GM21390 (cell line): ENCODE results near the gene SLC45A1.

ENCODE experiments used
- ATAC-seq: cut with Tn5 transposase; IDR thresholded peaks from one replicate; pipeline ENCODE4 v1.9.1; 2021; ENCODE audit not compliant: unreplicated experiment

SLC45A1 gene

DNA sequence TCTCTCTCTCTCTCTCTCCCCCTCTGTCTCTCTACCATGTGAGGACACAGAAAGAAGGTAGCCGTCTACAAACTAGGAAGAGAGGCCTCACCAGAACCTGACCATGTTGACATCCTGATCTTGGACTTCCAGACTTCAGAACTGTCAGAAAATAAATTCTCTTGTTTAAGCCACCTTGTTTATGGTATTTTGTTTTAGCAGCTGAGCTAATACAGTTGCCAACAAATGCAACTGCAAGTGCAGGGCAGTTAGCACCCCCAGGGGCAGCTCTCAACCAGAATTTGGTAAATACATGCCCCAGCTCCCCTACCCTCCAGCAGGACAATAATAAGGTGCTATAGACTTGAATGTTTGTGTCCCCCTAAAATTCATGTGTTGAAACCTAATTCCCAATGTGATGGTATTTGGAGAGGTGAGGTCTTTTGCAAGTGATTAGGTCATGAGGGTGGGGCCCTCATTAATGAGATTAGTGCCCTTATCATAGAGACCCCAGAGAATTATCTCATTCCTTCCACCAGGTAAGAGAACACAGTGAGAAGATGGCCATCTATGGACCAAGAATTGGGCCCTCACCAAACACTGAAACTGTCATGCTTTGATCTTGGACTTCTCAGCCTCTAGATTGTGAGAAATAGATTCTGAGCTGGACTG is 6.7 kb upstream of the SLC45A1 start:
- no peak for ATAC-seq

DNA sequence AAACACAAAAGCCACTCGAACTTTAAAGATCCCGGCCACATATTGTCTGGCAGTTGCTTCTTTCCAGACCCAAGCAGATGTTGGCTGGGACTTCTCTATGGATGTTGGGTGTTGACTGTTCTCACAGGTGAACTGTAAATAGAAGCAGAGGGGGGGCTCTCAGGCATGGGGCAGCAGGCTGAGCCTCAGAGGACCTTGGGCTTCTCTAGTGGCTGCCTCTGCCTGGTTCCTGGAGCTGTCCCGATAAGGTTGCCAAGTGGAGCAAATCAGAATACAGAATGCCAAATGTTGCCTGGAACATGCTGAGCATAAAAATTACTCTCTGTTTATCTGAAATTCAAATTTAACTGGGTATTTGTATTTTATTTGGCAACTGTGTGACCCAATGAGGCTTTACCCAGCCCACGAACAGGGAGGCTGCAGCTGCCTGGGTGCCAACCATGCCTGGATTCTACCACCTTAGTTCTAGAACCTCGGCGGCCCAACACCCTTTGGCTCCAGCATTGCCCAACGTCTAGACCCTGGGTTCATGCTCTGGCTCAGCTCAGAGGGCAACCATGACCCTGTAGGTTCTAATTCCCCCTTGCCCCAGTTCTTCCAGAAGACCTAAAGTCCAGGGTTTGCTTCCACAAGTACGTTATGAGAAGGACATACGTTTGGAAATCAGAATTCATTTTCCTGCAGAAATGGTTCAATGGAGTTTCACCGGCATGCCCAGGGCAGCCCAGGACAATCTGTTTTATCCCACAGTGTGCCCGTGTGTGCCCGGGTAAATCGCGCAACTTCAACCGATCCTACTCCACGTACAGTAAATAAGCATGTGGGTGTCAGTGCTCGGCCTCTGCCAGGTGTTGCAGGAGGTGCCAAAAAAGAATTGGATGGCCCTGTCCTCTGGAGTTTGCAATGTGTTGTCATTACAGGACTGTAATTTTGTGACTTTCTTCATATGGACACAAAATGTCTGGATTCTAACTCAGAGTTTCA is 5.4 kb upstream of the SLC45A1 start:
- ATAC-seq, result no peak

DNA sequence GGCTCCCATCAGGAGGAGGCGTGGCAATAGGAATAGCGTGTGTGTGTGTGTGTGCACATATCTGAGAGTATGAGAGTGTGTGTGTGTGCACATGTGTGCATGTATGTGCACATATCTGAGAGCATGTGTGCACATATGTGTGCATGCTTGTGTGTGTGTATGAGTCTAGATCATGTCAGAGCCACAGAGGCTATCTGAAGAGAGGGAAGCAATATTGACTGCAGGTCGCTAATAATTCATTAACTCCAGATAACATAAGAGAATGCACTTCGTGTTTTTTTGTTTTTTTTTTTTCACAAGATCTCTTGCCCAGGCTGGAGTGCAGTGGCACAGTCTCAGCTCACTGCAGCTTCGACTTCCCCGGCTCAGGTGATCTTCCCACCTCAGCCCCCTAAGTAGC is 4.7 kb upstream of the SLC45A1 start:
- ATAC-seq, result no peak

DNA sequence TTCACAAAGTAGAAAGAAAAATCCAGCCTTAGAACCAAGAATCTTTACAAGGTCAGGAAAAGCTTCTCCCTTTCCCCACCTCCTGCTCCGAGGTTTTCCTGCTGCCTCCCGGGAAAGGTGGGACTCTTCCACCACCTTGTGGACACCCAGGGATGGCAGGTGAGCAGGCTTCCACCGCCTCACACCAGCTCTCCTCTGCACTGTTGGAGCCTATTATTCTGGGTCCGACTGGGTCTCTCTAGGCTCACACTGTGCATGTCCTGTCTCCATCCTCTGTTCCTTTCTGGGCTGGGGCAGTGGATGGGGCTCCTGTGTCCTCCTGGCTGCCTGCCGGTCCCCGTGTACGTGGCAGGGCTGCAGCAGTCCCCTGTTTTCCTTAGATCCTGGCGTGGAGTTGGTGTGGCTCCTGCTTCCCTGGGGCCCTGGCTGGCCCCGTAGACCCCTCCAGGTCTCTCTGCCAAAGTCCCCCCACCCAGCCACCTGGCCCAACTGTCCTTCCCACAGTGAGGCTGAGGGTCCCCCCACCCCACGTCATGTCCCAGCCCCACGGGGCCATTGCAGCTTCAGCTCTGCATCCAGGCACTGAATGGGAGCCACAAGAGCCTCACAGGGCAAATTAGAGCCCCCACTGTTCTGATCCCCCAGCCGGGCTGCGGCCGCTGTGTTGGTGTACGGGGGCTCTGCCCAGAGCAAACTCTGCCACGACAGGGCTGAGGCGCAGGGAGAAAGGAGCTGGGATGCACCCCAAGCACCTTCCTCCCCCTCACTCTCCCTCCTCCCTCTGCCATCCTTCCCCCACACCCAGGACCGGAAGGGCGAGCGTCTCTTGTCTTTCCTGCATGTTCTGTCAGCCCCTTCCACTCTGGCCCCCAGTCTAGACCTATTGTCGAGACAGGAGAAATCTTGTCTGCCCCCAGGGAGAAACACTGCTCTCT is 3.3 kb upstream of the SLC45A1 start:
- no peak for ATAC-seq

DNA sequence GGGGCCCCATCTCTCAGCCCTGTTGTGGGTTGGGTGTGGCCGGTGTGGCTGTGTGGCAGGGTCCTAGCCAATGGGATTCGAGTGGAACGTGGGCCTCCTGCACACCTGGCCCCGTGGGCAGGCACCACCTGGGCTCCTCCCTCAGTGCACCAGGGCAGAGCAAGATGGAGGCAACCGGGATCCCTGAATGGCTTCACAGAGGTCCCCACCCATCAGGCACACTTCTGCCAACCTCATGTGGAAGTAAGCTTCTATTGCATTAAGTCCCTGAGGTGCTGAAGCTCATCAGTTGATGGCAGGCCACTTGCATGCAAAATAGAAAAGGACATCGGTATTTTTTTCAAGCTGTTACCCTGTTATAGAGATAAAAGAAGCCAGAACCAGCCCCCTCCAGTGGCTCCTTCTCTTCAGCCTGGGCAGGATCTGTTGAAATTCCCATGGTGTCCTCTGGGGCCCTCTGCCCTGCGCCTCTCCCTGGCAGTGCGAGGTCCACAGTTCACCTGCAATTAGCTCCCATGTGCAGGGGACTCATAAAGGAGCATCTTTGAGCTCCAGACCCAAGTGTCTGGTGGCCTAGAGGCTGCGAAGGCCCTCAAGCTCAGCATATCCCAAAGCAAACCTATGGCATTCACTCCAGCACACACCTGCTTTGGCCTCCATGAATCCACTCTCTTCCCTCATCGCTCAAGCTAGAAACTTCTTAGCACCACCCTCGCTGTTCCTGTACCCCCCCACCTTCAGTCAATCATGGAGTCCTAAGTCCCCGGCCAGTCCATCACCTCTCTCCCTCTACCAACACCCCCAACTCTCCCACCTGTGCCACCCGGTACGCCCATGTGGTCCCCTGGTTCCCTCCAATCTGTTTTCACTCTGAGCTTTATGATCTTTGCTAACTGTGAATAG is 2.1 kb upstream of the SLC45A1 start:
- no peak for ATAC-seq

DNA sequence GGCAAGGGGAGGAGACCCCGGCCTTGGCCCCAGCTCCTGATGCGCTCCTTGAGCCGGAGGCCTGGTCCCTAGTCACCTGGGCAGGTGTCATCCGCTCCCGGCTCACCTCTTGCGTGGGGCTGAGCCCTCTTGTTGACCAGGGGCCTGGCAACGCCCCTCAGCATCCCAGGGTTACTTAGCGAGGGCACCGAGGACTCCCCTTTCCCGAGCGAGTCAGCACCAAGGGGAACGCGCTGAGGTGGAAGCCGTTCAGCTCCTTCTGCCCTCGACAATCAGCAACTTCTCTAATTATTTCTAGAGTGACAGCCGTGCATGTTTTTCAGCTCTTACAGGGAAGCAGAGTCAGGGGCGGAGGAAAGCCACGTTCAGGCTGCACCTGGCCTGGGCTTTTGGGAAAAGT is 522 bp downstream of the SLC45A1 start:
- ATAC-seq, result no peak

DNA sequence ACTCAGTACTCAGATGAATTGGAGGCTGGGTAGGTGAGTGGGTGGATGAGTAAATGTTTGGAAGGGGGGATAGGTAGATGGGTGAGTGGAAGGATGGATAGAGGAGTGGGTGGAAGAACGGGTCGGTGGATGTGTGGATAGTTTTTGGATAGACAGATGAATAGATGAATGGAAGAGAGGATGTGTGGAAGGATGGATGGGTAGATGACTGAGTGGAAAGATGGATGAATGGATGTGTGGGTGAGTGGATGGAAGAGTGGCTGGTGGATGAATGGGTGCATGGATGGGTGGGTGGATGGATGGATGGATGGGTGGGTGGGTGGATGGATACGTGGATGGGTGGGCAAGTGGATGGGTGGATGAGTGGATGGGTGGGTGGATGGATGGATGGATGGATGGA is 3.7 kb downstream of the SLC45A1 start:
- ATAC-seq, result no peak

DNA sequence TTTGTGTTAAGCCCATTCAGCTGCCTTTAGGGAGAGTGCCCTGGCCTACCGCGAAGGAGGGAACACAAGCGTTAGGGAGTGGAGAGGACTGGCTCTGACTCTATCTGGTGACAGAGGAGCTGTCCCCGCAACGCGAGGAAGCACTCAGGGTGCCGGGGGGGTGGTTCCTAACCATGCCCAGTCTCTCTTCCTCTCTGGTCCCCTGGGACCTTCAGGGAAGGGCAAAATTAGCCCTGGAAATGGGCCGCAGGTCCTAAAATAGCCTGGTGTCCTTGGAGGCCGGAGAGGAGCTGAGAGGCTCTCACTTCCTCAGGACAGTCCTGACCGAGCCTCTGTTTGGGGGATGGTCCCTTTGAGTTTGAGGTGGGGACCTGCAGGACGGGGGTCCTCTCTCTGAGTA is 5.8 kb downstream of the SLC45A1 start:
- ATAC-seq, result no peak

- no peak for ATAC-seq
Measured at GRCh38 chr1:8324176-8324810, 6.4 kb downstream of the SLC45A1 start.

- no peak for ATAC-seq
Measured at GRCh38 chr1:8325771-8326170, 7.9 kb downstream of the SLC45A1 start.

GRCh38 chr1:8326265-8326664 is 8.4 kb downstream of the SLC45A1 start:
- no peak for ATAC-seq

DNA sequence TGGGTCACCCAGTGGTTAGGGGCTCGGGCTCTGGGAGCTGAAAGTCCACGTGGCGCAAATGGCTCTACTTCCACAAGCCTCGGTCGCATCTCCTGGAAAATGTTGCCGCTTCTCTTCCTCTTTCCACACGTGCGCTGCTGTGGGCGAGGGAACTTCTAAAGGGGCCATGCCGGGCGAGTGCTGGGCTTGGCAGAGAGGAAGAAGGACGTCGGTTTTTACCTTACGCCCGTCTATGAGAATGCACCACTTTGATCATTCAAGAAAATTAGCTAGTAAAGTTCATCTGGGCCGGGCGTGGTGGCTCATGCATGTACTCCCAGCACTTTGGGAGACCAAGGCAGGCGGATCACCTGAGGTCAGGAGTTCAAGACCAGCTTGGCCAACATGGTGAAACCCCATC is 10.4 kb downstream of the SLC45A1 start:
- no peak for ATAC-seq

- ATAC-seq, result no peak
Measured at GRCh38 chr1:8329439-8329838, 11.5 kb downstream of the SLC45A1 start.

- no peak for ATAC-seq
Measured at GRCh38 chr1:8329858-8330257, 11.9 kb downstream of the SLC45A1 start.

GRCh38 chr1:8330271-8331125 is 12.6 kb downstream of the SLC45A1 start:
- ATAC-seq, result no peak

- no peak for ATAC-seq
Measured at GRCh38 chr1:8332806-8333205, 14.9 kb downstream of the SLC45A1 start.

GRCh38 chr1:8333246-8333987 is 15.5 kb downstream of the SLC45A1 start:
- no peak for ATAC-seq
